CD4-positive, alpha-beta T cell treated with Interleukin-15 for 4 hours (primary cell): ENCODE measurements around the gene SDK2.

Experiments
- DNase-seq: peaks from one replicate; pipeline ENCODE4 v3.0.0-alpha.2; 2020; ENCODE audit warnings: low spot score

SDK2 gene

GRCh38 chr17:73609060-73609459 lies 35.2 kb downstream of the SDK2 start:
- no peak for DNase-seq

- DNase-seq = no peak
Measured at GRCh38 chr17:73605444-73605843, 38.8 kb downstream of the SDK2 start.

- DNase-seq = no peak
Measured at GRCh38 chr17:73604476-73604875, 39.8 kb downstream of the SDK2 start.

- DNase-seq = no peak
Measured at GRCh38 chr17:73603971-73604370, 40.3 kb downstream of the SDK2 start.

GRCh38 chr17:73600103-73600871 lies 44.0 kb downstream of the SDK2 start:
- DNase-seq = no peak

GRCh38 chr17:73599599-73599998 lies 44.6 kb downstream of the SDK2 start:
- DNase-seq = no peak

GRCh38 chr17:73598212-73598611 lies 46.0 kb downstream of the SDK2 start:
- no peak for DNase-seq

GRCh38 chr17:73595931-73596330 lies 48.3 kb downstream of the SDK2 start:
- no peak for DNase-seq

- DNase-seq = no peak
Measured at GRCh38 chr17:73595479-73595878, 48.8 kb downstream of the SDK2 start.

- no peak for DNase-seq
Measured at GRCh38 chr17:73595068-73595467, 49.2 kb downstream of the SDK2 start.

- no peak for DNase-seq
Measured at GRCh38 chr17:73594598-73594997, 49.6 kb downstream of the SDK2 start.

- no peak for DNase-seq
Measured at GRCh38 chr17:73594025-73594424, 50.2 kb downstream of the SDK2 start.

- no peak for DNase-seq
Measured at GRCh38 chr17:73593249-73593965, 50.8 kb downstream of the SDK2 start.

- no peak for DNase-seq
Measured at GRCh38 chr17:73592501-73592961, 51.7 kb downstream of the SDK2 start.

- no peak for DNase-seq
Measured at GRCh38 chr17:73592079-73592415, 52.2 kb downstream of the SDK2 start.

GRCh38 chr17:73591296-73592078 lies 52.8 kb downstream of the SDK2 start:
- peak; percentile 15 for DNase-seq

GRCh38 chr17:73589363-73589980 lies 54.8 kb downstream of the SDK2 start:
- no peak for DNase-seq

GRCh38 chr17:73588891-73589290 lies 55.4 kb downstream of the SDK2 start:
- no peak for DNase-seq

GRCh38 chr17:73588301-73588846 lies 55.9 kb downstream of the SDK2 start:
- no peak for DNase-seq

GRCh38 chr17:73586921-73587602 lies 57.2 kb downstream of the SDK2 start:
- no peak for DNase-seq

GRCh38 chr17:73586275-73586832 lies 57.9 kb downstream of the SDK2 start:
- no peak for DNase-seq
